HG03175 (cell line): ENCODE measurements around the gene KHDRBS2.

ENCODE experiments used
- ATAC-seq: cut with Tn5 transposase; IDR thresholded peaks from one replicate; pipeline ENCODE4 v1.9.1; 2021; ENCODE audit warnings: mild to moderate bottlenecking, moderate library complexity; ENCODE audit not compliant: unreplicated experiment

Gene KHDRBS2

DNA sequence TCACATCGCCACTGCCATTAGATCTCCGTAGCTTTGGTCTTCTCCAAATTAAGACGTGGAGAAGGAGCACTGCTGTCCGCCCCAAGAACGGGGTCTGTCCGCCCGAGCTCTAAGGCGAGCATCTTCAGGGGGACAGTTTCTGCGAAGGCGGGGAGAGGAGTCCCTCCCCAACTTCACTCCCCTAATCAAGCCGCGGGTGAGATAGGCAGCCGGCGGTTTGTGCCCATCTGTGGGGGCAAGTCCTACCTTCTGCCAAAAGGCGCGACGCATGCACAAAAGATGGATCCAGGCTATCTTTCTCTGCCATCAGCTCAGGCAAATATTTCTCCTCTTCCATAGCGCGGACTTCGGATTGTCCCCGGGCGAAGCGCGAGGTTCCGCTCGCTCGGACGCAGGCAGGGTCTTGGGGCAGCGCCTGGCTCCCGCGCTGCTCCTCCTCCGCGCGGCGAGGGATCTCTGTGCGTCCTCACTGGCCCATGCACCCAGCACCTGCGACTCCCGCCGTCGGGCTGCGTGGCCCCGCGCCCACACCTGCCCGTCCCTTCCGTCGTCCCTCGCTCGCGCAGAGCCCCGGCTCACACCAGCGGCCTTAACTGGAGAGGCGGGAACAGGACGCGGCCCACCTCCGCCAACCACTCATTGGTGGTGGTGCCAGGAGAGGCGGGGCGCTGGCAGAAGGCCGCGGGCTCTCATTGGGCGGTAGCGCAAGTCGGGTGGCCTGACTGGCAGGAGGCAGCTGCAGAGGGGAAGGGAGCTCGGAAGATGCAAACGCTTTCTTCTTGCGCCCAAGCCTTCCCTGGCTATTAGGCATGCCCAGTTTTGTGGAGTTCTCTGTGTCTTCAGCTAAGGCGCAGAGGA, at the start of gene KHDRBS2:
KHDRBS2 (minus strand) TSS at position 614 of the 858 bp plus-strand sequence.
- ATAC-seq: peak; percentile 100

DNA sequence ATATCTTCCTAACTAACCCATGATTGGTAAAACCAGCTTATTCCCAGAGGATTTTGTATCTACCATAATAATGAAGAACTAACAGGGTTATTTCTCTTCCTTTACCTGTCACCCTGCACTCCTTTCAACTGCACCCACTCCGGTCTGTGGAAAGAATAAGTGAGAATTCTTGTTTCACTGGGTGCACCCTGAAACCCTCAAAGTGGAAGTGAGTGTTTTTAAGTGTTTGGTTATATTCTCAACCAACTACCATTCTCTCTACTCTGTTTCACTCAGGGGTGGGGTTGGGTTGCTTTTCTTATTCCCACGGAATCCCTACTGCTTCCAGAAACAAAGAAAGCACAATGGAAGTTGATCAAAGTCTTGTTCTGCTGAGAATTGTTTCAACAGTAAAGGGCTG, 42.6 kb upstream of the KHDRBS2 start:
- ATAC-seq: no peak

DNA sequence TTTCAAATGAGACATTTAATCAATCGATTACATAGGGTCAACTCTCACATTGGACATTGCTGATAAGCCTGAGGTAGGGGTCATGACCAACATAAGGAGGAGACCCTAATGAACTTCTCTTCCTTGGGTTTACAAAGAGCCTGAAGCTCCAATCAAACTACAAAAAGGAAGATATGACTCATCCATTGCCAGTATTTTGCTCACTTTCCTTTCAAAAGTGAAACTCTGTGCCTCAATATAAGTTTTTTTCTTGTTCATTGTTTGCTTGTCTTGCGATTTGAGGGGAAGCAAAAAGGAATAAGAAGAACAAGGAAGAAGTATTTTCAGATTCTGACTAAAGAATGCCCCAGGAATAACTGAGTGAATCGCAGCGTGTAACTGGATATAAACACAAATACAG, 38.8 kb upstream of the KHDRBS2 start:
- ATAC-seq: no peak

GRCh38 chr6:62323818-62324431, 37.9 kb upstream of the KHDRBS2 start:
- no peak for ATAC-seq

- peak; percentile 92 for ATAC-seq
These were observed 12.8 kb upstream of the KHDRBS2 start for GRCh38 chr6:62298745-62299392.

GRCh38 chr6:62296541-62296940, 10.5 kb upstream of the KHDRBS2 start:
- ATAC-seq: no peak

DNA sequence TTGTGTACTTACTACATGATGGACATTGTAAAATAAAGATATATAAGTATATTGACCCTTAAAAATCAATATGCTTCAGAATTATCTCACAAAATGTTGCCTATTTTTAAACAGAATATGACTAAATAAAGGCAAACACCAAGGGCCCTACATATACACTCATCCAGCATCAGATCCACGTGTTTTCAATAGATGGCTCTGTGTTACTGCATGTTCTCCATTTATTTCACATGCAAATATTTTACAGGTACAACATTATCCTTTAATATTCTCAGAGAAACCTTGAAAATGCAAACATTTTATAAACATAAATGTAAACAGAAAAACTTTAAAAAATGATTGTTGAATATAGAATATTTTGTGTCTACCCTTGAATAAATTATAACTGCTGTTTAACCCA, 2.9 kb upstream of the KHDRBS2 start:
- ATAC-seq: no peak

DNA sequence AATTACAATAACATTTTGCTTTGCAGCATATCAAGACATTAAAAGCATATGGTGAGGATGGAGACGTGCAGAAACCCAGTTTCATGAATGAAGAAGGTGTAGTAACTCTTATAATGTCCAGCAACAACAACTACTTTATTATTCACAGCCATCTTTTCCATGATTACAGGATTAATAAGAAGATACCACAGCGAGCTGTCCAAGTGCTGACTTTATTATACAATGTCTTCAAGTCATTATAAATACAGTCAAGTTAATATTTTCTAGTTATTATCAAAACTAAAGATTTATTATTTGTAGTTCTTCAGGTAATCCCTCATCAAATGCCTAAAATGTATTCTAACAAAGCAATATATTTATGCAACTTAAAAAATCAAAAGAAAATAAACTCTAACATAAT, 2.5 kb upstream of the KHDRBS2 start:
- no peak for ATAC-seq

DNA sequence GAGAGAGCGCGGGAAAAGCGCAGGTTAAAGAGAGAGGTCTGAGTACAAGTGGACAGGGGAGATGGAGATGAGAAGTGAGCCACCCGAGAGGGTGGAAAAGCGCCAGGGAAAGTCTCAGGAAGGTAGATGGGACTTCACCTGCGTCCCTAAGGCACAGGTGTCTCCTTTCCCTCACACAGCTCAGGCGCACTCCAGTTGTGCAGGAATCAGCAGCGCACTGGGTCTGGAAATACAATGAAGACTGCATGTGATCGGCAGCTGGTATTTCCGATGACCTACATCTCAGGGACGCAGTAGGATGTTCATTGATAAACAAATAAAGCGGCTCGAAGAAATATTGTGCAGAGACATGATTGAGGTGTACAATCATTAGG, 432 bp upstream of the KHDRBS2 start:
- ATAC-seq: peak; percentile 12

DNA sequence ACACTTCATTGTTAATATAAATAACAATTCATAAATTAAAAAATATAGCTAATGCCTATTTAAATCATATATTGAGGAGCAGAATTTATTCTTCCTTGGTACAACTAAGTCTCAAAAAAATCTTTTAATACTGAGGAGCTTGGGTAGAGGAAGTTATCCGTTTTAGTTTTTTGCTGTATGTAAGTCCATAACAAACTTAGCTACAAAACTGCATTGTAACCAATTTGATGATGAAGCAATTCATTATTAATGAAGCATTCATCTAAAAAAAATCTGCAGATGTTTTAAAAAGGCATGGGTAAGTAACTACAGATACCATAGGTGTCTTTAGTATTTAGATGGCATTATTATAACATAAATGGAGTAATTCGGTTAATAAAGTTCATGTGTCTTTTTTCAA, 1.3 kb downstream of the KHDRBS2 start:
- no peak for ATAC-seq

GRCh38 chr6:62283796-62284411, 2.1 kb downstream of the KHDRBS2 start:
- ATAC-seq: no peak

DNA sequence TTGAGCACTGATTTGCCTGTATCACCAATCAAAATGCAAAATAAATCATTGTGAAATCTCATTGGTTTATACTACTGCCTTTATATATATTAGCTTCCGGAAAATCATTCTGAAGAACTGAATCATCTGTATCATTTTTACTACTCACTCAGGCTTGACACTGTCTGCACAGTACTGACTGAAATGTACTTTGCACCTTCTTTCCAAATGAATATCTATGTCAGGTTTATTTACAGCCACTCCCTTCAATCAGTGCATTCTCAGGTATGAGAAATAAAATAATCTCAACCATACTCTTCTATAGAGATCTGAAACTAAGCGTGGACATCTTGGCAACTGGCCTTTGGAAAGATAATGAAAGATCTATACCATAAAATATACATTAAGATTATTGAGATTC, 2.7 kb downstream of the KHDRBS2 start:
- no peak for ATAC-seq

- ATAC-seq: no peak
These were observed 5.9 kb downstream of the KHDRBS2 start for GRCh38 chr6:62280099-62280498.

DNA sequence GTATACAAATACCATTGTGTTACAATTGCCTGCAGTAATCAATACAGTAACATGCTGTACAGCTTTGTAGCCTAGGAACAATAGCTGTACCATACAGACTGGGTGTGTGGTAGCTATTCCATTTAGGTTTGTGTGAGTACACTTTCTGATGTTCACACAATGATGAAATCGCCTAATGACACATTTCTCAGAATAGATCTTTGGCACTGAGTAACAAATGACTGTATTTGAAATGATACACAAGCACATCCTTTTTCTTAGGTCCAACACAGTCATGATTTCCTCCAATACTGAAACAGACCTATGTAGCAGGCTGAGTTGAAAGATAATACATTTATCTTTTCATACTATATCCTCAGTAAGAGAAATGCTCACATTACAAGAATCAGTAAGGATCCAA, 13.9 kb downstream of the KHDRBS2 start:
- no peak for ATAC-seq

GRCh38 chr6:62265906-62266525, 20.0 kb downstream of the KHDRBS2 start:
- no peak for ATAC-seq

- ATAC-seq: no peak
These were observed 23.7 kb downstream of the KHDRBS2 start for GRCh38 chr6:62262283-62262682.

DNA sequence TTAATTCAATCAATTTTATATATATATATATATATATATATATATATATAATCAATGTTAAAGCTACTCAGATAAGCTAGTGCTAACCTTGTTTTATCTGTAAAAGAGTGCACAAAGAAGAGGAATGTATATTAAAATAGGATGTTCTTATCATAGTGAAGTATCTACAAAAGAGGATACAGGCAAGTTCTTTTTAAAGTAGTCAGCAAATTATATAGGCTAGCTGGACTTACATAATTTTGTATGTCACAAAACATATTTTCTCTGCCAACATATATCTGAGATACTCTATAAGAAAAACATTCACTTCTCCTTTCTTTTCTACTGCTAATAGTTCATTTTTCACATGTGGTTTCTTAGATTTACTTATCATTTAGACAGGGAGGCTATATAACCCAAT, 39.9 kb downstream of the KHDRBS2 start:
- ATAC-seq: no peak

- ATAC-seq: no peak
These were observed 49.2 kb downstream of the KHDRBS2 start for GRCh38 chr6:62236784-62237183.

GRCh38 chr6:62229231-62229630, 56.8 kb downstream of the KHDRBS2 start:
- ATAC-seq: no peak

GRCh38 chr6:62217866-62218265, 68.2 kb downstream of the KHDRBS2 start:
- ATAC-seq: no peak

GRCh38 chr6:62202078-62202477, 83.9 kb downstream of the KHDRBS2 start:
- no peak for ATAC-seq
